ENCODE data around the gene HDAC9.

HDAC9 gene

DNA sequence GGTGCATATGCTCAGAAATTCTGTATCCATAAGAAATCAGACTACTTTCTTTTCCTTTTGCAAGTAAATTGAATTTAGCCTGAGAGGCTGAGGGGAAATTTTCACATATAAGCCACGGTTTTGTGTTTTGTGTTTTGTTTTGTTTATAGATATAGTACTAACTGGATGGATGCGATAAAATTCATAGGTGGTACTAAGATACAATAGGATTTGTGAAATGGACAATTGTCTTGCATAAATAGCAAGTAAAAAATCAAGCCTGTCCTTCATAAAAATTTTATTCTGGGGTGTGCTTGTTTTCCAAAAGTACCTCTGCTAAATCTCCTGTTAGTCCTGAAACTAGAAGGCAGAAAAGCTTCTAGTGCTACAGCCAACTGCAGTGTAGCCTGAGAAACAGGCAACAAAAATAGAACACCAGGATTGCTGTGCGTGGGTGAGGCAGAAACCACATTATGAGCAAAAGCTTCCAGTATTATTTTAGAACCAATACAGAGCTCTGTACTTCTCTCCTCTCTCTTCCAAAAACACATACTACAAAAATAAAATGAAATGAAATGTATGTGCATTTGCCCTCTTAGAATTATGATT, 634 bp upstream of the HDAC9 start:
- peak; percentile 38 for DNase-seq

GRCh38 chr7:18496341-18496700, 772 bp downstream of the HDAC9 start:
- no peak for DNase-seq

DNA sequence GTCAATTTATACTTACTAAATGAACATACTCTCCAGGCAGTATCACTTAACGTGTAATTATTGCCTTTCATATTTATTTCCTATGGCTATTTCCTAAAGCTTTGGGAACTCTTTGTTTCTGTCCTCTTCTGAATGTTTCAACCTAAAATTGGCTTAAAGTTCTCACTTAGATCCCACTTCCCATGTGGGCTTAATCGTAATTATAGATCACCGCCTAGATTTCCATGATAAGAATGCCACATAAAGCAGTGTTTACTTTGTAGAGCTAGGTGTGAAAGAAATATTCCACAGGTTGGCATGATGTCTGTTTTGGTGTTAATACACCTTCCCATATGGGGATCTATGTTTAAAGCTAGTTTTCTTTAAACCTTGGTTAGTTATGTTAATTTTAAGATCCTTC, 1.5 kb downstream of the HDAC9 start:
- no peak for DNase-seq

DNA sequence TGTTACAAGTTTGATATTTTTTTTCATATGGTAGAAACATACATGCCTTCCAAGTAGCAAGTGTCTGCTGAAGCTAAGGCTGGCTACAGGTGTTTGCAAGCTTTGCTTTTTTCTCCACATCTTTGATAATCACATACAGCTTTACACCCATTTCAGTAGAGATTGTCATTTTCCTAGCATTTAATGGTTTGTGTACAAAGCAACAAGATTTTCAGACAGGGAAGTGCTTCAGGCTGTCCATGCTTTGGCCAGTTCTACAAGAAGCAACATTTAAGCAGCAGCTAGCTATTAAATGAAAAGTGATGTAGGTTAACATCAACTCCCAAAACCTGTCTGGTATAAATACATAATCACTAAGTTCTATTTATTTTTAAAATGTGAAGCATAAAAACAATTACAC, 2.3 kb downstream of the HDAC9 start:
- DNase-seq: no peak

DNA sequence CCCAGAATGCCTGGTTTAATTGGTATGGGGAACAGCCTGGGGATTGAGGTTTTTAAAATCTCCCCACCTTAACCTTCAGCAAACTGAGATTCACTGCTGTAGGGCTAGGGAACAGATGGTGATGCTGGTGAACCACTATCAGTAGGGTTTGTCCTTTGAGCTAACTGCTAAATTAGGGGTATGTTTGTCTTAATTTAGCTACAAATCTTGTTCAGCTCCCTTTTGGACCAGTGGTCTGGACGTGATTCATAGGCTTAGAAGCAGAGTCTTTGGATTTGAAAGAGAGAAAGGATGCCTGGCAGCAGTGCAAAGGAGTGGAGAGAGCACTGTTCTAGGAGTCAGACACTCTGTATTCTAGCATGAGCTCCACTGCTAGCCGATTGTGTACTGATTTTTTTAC, 2.8 kb downstream of the HDAC9 start:
- no peak for DNase-seq

- no peak for DNase-seq
These were observed 4.0 kb downstream of the HDAC9 start for GRCh38 chr7:18499407-18500177.

DNA sequence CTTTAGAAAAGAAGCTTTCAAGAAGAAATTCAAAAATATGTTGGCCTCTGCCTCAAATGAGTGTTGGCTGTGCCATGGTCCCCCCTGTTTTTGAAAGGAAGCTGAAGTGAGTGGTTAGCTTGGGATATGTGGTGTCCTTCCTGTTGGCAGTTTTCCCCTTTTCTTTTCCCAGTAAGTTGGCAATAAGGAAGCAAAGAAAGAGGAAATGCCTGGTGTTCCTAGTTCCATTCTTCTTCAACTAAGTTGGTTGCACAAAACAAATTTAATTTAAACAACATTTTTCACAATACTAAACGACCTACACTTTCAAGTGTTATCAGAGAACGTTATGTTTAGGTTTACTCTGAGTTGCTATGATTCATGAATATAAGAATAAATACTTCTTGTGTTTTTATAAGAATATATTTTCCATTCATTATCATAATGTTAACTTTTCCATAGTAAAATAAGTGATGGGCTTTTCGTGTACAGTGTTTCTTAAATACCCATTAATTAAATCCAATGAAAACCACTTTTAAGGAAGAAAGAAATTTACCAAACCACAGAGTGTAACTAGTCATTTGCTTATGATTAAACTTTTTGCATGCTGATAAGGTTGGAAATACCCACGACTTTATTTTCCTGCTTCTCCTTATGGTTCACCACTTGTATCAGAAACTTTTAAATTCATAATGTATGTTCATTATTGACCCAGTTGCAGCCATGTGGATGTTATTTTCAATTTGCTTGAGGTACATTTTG, 7.7 kb downstream of the HDAC9 start:
- DNase-seq: no peak

DNA sequence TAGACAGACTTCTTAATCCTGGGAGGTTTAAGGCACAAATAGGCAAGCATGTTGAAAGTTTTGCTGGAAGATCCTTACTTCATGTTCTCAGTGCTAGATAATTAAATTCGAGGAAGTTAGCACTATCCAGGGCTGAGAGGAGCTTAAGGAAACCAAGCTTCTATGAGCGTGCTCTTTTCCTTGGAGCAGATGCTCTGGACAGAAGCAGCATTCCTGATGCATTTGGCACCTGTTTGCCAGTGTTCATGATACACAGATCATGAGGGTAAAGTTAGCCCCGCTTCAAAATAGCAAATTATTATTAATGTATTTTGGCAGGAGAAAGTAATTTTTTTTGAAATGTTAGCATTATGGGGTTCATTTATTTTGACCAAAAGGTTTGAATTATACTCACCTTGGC, 9.4 kb downstream of the HDAC9 start:
- DNase-seq: no peak

DNA sequence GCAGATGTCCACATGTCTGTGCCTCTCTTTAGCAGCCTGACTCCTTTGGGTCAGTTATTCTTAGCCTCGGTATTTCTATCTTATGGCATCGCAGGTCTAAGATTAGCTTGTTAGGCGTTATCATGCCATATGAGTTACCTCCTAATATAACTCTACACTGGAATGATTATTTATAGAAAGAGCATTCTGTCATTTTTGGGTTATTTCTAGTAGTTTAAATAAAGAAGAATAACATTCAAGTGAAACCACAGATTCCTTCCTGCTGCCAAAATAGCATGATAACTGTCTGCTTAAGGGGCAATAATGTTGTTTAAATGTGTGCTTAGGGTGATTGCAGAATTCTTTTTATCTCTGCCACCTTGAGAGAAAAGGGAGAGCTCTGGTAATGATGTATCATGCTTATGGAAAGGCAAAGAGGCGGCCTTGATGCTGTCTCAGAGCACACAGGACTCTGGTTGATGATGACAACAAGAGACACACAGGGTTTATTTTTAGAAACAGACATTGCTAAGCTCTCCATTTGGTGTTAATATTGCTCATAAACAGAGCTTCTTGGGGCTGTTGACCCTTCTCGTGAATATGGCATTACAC, 10.4 kb downstream of the HDAC9 start:
- DNase-seq: peak; percentile 80

DNA sequence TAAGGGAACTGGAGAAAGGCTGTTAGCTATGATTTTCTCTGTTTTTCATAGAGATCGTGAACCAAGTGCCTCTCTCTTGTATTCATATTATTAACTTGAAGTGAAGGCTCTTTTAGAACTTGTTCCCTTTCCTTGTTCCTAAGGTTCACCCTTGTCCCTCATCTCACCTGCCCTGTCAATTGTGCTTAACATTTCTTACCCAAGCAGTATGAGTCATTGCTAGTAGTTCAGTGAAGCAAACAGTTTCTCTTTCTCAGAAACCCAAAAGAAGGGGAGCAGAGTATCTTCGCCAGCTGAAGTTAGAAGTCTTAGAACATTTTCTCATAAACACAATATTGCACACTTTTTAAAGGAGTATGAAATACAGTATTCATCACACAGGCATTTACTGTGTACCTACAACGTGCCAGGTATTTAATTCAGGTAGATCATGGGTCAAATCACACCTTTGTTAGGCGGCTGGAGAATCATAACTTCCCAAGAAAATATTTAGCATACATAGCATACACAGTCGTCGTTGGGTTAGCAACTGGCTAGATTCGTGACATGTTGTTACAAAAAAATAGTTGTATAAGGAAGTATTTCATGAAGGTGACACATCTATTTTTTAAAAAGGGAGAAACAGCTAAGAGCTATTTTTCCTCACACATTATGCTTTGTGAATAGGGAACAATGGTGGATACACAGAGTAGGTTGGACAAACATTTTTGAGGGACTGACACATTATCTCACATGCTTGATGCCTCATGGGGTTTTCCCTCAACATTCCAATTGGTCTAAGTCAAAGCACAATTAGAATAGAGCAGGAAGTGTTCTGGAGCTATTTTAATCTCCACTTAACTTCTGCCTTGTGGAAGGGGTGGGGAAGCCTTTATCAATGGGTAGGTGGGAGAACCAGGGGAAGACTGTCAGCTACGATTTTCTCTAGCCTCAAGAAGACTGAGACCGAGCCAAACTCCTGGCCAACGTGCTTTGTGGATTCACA, 13.2 kb downstream of the HDAC9 start:
- DNase-seq: peak; percentile 98

GRCh38 chr7:18509481-18509880, 13.9 kb downstream of the HDAC9 start:
- no peak for DNase-seq

GRCh38 chr7:18511351-18512140, 16.0 kb downstream of the HDAC9 start:
- DNase-seq: peak; percentile 32

DNA sequence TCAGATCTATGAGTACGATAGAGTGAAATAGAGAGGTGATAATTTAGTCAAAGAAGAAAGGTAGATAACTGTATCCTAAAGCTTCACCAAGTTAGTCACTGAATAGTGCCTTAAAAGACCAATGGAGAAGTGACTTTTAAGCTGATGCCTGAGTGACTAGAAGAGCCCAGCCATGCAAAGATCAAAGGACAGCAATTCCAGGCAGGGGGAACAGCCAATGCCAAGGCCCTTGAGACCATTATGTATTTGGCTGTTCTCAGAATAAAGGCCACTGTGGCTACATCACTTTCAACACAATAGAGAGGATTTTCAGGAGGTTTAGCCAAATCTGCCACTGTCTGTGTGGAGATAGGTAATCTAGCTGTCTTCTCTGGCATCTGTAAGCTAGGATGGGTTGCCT, 17.8 kb downstream of the HDAC9 start:
- DNase-seq: no peak

- DNase-seq: peak; percentile 83
These were observed 19.5 kb downstream of the HDAC9 start for GRCh38 chr7:18515067-18515466.

DNA sequence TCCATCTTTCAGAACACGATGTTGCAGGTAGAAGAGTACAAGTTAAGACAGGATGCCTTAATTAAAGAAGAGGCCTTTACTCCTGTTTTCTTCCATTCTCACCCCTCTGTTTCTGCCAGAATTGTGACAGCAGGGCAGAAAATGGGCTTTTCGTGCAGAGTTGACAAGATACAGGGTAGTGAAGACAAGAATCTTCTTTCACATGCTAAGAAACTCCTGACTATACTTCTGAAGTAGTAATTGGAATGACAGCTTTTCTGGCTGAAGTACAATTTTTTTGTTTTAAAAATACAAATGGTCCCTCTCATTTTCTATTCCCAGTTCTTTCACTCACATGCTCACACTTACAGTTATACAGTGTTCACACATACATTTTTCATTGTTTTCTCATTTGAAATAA, 22.1 kb downstream of the HDAC9 start:
- no peak for DNase-seq

DNA sequence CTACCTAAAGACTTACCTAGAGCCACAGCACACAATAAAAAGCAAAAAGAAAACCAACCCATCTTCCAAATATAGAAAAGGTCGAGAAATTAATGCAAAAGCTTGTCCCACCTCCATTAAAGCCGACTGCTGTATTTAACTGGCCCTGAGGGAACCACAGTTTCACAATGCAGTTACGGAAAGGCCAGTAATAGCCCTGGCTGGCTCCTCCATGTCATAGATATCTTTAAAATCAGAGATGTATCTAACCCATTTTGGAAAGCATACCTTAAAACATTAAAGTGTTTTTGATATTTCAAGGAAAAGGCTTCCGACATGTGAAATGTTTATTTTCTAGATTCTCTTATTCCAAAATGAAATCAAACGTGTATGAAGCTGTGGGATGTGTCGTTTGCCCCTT, 23.0 kb downstream of the HDAC9 start:
- DNase-seq: no peak

- peak; percentile 76 for DNase-seq
These were observed 25.1 kb downstream of the HDAC9 start for GRCh38 chr7:18520450-18521235.

DNA sequence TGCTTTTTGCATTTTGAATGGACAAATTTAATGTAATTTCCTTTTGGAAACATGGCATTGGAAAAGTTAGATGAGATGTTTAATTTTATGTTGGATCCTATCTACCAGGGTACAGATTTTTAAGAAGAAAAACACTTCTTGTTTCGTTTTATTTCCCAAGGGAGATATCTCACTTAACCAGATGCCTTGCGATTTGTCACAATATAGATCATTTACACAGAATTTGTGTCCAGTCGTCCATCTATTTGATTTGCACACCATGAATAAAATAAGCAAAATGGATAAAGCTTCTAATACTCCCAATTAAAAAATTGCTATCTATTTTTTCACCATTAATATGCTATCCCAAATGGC, 25.7 kb downstream of the HDAC9 start:
- no peak for DNase-seq

DNA sequence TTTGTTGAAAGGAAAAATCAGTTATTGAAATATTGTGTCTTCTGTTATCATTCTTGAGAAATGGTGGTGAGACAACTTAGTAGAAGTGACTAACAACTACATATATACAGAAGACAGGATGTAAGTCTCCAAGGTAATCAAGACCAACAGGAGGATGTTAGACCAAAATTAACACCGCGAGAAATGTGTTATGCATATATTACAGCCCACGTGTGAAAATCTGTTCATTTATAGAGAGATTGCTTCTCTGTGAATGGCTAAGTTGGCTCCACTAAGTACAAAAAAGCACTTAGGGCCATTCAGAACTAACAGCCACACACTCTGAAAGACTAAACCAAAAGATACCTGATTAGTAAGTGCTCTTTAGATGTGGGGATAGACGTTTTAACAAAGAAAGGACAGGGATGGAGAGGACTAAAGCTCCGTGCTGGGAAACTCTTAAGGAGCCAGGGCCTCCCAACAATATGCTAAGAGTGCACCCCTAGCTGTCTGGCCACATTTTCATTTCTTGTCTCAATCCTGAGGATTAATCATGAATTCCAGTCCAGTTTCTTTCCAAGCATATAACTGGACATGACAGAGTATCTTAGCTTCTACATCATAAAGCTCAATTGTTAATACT, 26.5 kb downstream of the HDAC9 start:
- DNase-seq: no peak

GRCh38 chr7:18524248-18524647, 28.7 kb downstream of the HDAC9 start:
- DNase-seq: no peak
